Panc1 (cell line): ENCODE measurements around the gene FTO.

Experiments
- POLR2AphosphoS5 ChIP-seq: IDR thresholded peaks from 2 replicates; pipeline ENCODE4 v1.6.1; 2012; ENCODE audit warnings: mild to moderate bottlenecking, low read depth, low read length, moderate library complexity
- SIN3A ChIP-seq: IDR thresholded peaks from 2 replicates; pipeline ENCODE4 v1.6.1; 2012; ENCODE audit warnings: low read depth, mild to moderate bottlenecking, low read length, moderate library complexity, borderline replicate concordance; ENCODE audit not compliant: insufficient read depth
- TCF7L2 ChIP-seq: IDR thresholded peaks from 2 replicates; pipeline ENCODE4 v1.6.1; 2011; ENCODE audit warnings: mild to moderate bottlenecking, low read depth, low read length, inconsistent platforms
- TF ChIP-seq, protein P1 (sequence below): fragments of 450-650 bp; IDR thresholded peaks from 2 replicates; pipeline ENCODE4 v1.5.1; 2017; ENCODE audit warnings: mild to moderate bottlenecking
- TF ChIP-seq, protein P2 (sequence below), 2 experiments: IDR thresholded peaks; 2 replicates each; pipeline ENCODE4 v1.6.1; 2011 to 2012; ENCODE audit warnings: low read depth in 2 of 2, control low read depth in 1 of 2, low read length in 1 of 2, mild to moderate bottlenecking in 1 of 2, moderate library complexity in 1 of 2; ENCODE audit not compliant: insufficient read depth in 1 of 2

DNA sequence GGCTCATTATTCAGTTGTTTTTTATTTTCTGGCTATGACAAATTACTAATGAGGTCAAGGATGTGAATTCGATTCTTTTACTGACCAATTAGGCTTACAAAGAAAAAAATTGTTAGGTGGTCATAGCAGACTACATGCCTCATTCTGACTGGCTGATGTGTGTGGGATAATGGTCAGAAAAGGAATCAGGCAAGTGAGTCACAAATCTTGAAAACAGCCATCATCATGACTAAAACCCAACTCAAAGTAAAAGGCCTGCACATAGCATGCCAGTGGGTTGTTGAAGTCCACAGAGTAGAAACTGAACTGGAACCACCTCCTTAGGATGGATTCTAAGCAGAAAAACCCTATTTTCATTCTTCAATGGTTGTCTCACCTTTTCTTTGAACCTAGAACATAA, 8.9 kb upstream of the FTO start:
- TF ChIP-seq, protein P1, sequence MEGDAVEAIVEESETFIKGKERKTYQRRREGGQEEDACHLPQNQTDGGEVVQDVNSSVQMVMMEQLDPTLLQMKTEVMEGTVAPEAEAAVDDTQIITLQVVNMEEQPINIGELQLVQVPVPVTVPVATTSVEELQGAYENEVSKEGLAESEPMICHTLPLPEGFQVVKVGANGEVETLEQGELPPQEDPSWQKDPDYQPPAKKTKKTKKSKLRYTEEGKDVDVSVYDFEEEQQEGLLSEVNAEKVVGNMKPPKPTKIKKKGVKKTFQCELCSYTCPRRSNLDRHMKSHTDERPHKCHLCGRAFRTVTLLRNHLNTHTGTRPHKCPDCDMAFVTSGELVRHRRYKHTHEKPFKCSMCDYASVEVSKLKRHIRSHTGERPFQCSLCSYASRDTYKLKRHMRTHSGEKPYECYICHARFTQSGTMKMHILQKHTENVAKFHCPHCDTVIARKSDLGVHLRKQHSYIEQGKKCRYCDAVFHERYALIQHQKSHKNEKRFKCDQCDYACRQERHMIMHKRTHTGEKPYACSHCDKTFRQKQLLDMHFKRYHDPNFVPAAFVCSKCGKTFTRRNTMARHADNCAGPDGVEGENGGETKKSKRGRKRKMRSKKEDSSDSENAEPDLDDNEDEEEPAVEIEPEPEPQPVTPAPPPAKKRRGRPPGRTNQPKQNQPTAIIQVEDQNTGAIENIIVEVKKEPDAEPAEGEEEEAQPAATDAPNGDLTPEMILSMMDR, result no peak
- no peak for TF ChIP-seq SIN3A
- TF ChIP-seq, protein P2, sequence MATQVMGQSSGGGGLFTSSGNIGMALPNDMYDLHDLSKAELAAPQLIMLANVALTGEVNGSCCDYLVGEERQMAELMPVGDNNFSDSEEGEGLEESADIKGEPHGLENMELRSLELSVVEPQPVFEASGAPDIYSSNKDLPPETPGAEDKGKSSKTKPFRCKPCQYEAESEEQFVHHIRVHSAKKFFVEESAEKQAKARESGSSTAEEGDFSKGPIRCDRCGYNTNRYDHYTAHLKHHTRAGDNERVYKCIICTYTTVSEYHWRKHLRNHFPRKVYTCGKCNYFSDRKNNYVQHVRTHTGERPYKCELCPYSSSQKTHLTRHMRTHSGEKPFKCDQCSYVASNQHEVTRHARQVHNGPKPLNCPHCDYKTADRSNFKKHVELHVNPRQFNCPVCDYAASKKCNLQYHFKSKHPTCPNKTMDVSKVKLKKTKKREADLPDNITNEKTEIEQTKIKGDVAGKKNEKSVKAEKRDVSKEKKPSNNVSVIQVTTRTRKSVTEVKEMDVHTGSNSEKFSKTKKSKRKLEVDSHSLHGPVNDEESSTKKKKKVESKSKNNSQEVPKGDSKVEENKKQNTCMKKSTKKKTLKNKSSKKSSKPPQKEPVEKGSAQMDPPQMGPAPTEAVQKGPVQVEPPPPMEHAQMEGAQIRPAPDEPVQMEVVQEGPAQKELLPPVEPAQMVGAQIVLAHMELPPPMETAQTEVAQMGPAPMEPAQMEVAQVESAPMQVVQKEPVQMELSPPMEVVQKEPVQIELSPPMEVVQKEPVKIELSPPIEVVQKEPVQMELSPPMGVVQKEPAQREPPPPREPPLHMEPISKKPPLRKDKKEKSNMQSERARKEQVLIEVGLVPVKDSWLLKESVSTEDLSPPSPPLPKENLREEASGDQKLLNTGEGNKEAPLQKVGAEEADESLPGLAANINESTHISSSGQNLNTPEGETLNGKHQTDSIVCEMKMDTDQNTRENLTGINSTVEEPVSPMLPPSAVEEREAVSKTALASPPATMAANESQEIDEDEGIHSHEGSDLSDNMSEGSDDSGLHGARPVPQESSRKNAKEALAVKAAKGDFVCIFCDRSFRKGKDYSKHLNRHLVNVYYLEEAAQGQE (IDR thresholded peaks at IDR 0.05; ENCODE audit: insufficient read depth in 1 of 2, low read depth in 2 of 2, low read length in 1 of 2), result no peak
- no peak for TF ChIP-seq POLR2AphosphoS5
- TF ChIP-seq TCF7L2, result no peak
